Measurements from ENCODE around the gene DKC1.
"Not testable (repeated sequence)": the region's sequence is repeated elsewhere in the genome, so short reads cannot be mapped to it uniquely, and the experiment has no call there.

Gene DKC1

GRCh38 chrX:154793084-154793795 lies 30.6 kb downstream of the DKC1 start:
- DNase-seq (ENCODE audit: low read depth) = no peak

- no peak for DNase-seq (ENCODE audit: low read depth)
Measured at GRCh38 chrX:154795016-154795415, 32.4 kb downstream of the DKC1 start.

- DNase-seq (ENCODE audit: low read depth) = no peak
Measured at GRCh38 chrX:154797006-154797405, 34.3 kb downstream of the DKC1 start.

- DNase-seq (ENCODE audit: low read depth) = no peak
Measured at GRCh38 chrX:154799556-154800348, 37.1 kb downstream of the DKC1 start.

GRCh38 chrX:154800478-154801210 lies 38.0 kb downstream of the DKC1 start:
- no peak for DNase-seq (ENCODE audit: low read depth)

- no peak for DNase-seq (ENCODE audit: low read depth)
Measured at GRCh38 chrX:154802947-154803346, 40.3 kb downstream of the DKC1 start.

GRCh38 chrX:154804261-154804956 lies 41.7 kb downstream of the DKC1 start:
- DNase-seq (ENCODE audit: low read depth) = peak; percentile 26

- DNase-seq (ENCODE audit: low read depth) = peak; percentile 76
Measured at GRCh38 chrX:154804957-154805695, 42.5 kb downstream of the DKC1 start, which contains the start of gene MPP1. Gene MPP1 (minus strand): TSS chrX:154805485. CDS start chrX:154805373, 112 bp downstream.

- peak; percentile 64 for DNase-seq (ENCODE audit: low read depth)
Measured at GRCh38 chrX:154805696-154806091, 43.0 kb downstream of the DKC1 start.

GRCh38 chrX:154806837-154807501 lies 44.3 kb downstream of the DKC1 start:
- no peak for DNase-seq (ENCODE audit: low read depth)

- DNase-seq (ENCODE audit: low read depth) = peak; percentile 39
Measured at GRCh38 chrX:154809939-154810665, 47.4 kb downstream of the DKC1 start.

- DNase-seq (ENCODE audit: low read depth) = no peak
Measured at GRCh38 chrX:154812341-154813101, 49.9 kb downstream of the DKC1 start.

- DNase-seq (ENCODE audit: low read depth) = no peak
Measured at GRCh38 chrX:154813801-154814200, 51.1 kb downstream of the DKC1 start.

GRCh38 chrX:154815274-154815818 lies 52.7 kb downstream of the DKC1 start:
- peak; percentile 71 for DNase-seq (ENCODE audit: low read depth)

- not testable (repeated sequence) for DNase-seq (ENCODE audit: low read depth)
Measured at GRCh38 chrX:154816326-154816898, 53.7 kb downstream of the DKC1 start.

- not testable (repeated sequence) for DNase-seq (ENCODE audit: low read depth)
Measured at GRCh38 chrX:154817048-154817618, 54.5 kb downstream of the DKC1 start.

- DNase-seq (ENCODE audit: low read depth) = no peak
Measured at GRCh38 chrX:154818916-154819770, 56.5 kb downstream of the DKC1 start.
